ENCODE measurements around the gene FEM1C. TPM values are rescaled to one million over a fixed set of nuclear protein-coding genes. Genes with fewer than 3 reads are reported as not detected.

Gene FEM1C
- polyA plus RNA-seq, 1 donor from 2014 or later: 2.9 TPM

Other genes with a start within 250 kb of the FEM1C start
- gene CCDC112, start 248.1 kb downstream of the FEM1C start, polyA plus RNA-seq: 10.8 TPM
- 4.4 TPM for gene TICAM2, start 57.7 kb upstream of the FEM1C start, polyA plus RNA-seq
- 26.0 TPM for gene TMED7, start 81.3 kb upstream of the FEM1C start, polyA plus RNA-seq